Activated naive CD8-positive, alpha-beta T cell treated with anti-CD3 and anti-CD28 coated beads, Interleukin-2, amount 50 U/mL, for 16 hours (primary cell): ENCODE results near the gene FRY.
"Not testable (repeated sequence)": the region's sequence is repeated elsewhere in the genome, so short reads cannot be mapped to it uniquely, and the experiment has no call there.

Experiments used
- DNase-seq: peaks from one replicate; pipeline ENCODE4 v3.0.0-alpha.2; 2020; ENCODE audit warnings: low read depth, low spot score

Gene FRY

GRCh38 chr13:32031025-32031814, at the start of gene FRY:
TSS of gene FRY (plus strand) at chr13:32031774. CDS start at chr13:32031796, 22 bp downstream.
- no peak for DNase-seq

GRCh38 chr13:31982124-31982523, 49.5 kb upstream of the FRY start:
- DNase-seq, result no peak

GRCh38 chr13:31982540-31982939, 49.0 kb upstream of the FRY start:
- DNase-seq, result no peak

GRCh38 chr13:31983696-31984095, 47.9 kb upstream of the FRY start:
- not testable (repeated sequence) for DNase-seq

- not testable (repeated sequence) for DNase-seq
Observed at GRCh38 chr13:31984388-31984787, 47.2 kb upstream of the FRY start.

- DNase-seq, result no peak
Observed at GRCh38 chr13:31986676-31987470, 44.7 kb upstream of the FRY start.

- DNase-seq, result no peak
Observed at GRCh38 chr13:31987535-31988170, 43.9 kb upstream of the FRY start.

GRCh38 chr13:31994367-31994766, 37.2 kb upstream of the FRY start:
- not testable (repeated sequence) for DNase-seq

- DNase-seq, result no peak
Observed at GRCh38 chr13:31996601-31997000, 35.0 kb upstream of the FRY start.

- no peak for DNase-seq
Observed at GRCh38 chr13:31997641-31998040, 33.9 kb upstream of the FRY start.

GRCh38 chr13:31998131-31998530, 33.4 kb upstream of the FRY start:
- DNase-seq, result no peak

GRCh38 chr13:32000754-32001153, 30.8 kb upstream of the FRY start:
- not testable (repeated sequence) for DNase-seq

GRCh38 chr13:32001154-32001768, 30.3 kb upstream of the FRY start:
- DNase-seq, result no peak

- DNase-seq, result no peak
Observed at GRCh38 chr13:32001769-32002168, 29.8 kb upstream of the FRY start.

- DNase-seq, result no peak
Observed at GRCh38 chr13:32002873-32003272, 28.7 kb upstream of the FRY start.

- no peak for DNase-seq
Observed at GRCh38 chr13:32007494-32007893, 24.1 kb upstream of the FRY start.

GRCh38 chr13:32008518-32009175, 22.9 kb upstream of the FRY start:
- DNase-seq, result no peak

- DNase-seq, result no peak
Observed at GRCh38 chr13:32009362-32009761, 22.2 kb upstream of the FRY start.

- DNase-seq, result no peak
Observed at GRCh38 chr13:32010136-32010535, 21.4 kb upstream of the FRY start.

- no peak for DNase-seq
Observed at GRCh38 chr13:32011971-32012370, 19.6 kb upstream of the FRY start.

GRCh38 chr13:32013181-32013580, 18.4 kb upstream of the FRY start:
- DNase-seq, result no peak
